SJCRH30 (cell line): ENCODE data around the gene ABCA13. TPM values are rescaled to one million over a fixed set of nuclear protein-coding genes. Genes with fewer than 3 reads are reported as not detected.

Source experiments
- DNase-seq, 2 experiments: peaks; one replicate each; pipeline ENCODE4 v3.0.0-alpha.2; 2015 to 2020
- H3K27ac ChIP-seq: fragments of 250-450 bp; sonication (Bioruptor Pico); 2 replicates; pipeline ENCODE4 v1.5.1; 2020; ENCODE audit warnings: mild to moderate bottlenecking, moderate library complexity
- H3K27me3 ChIP-seq: fragments of 250-450 bp; sonication (Bioruptor Pico); 2 replicates; pipeline ENCODE4 v1.5.1; 2020; ENCODE audit warnings: mild to moderate bottlenecking, moderate library complexity
- H3K36me3 ChIP-seq: fragments of 250-450 bp; sonication (Bioruptor Pico); 2 replicates; pipeline ENCODE4 v1.5.1; 2020; ENCODE audit warnings: mild to moderate bottlenecking, moderate library complexity
- H3K4me1 ChIP-seq: fragments of 250-450 bp; sonication (Bioruptor Pico); 2 replicates; pipeline ENCODE4 v1.5.1; 2020; ENCODE audit warnings: mild to moderate bottlenecking, moderate library complexity
- H3K4me3 ChIP-seq: fragments of 250-450 bp; sonication (Bioruptor Pico); 2 replicates; pipeline ENCODE4 v1.5.1; 2020; ENCODE audit warnings: mild to moderate bottlenecking, moderate library complexity
- H3K9me3 ChIP-seq: fragments of 250-450 bp; sonication (Bioruptor Pico); replicated peaks from 2 replicates; pipeline ENCODE4 v1.5.1; 2020; ENCODE audit warnings: mild to moderate bottlenecking, moderate library complexity
- total RNA-seq: library from RNA; depleted of rRNA; stranded (reverse); fragments of >200 nt; shearing (Covaris generic); gene quantifications from 2 replicates; pipeline ENCODE4 v1.2.3, GENCODE V29; 2014

Gene ABCA13
- total RNA-seq, 1 experiment from 2014 or later, result not detected

DNA sequence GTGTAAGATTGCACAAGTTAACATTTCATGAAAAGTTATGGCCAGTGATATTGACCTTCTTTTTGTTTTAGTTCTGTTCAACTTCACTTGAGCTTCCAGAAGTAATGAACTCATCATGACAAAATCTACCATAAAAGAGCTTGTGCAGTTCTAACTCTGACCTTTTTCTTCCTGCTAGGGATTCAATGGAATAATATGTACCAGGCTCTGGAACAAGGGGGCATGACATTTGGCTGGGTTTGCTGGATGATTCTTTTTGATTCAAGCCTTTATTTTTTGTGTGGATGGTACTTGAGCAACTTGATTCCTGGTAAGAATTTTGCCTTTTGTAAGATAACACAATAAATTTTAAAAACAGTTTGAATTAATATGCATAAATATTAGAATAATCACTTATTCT is 205.0 kb downstream of the ABCA13 start:
- Histone ChIP-seq H3K9me3 (no peaks in the 10 kb centered on the region), H3K36me3 (no peaks in the 10 kb centered on the region)
- DNase-seq, result no peak

DNA sequence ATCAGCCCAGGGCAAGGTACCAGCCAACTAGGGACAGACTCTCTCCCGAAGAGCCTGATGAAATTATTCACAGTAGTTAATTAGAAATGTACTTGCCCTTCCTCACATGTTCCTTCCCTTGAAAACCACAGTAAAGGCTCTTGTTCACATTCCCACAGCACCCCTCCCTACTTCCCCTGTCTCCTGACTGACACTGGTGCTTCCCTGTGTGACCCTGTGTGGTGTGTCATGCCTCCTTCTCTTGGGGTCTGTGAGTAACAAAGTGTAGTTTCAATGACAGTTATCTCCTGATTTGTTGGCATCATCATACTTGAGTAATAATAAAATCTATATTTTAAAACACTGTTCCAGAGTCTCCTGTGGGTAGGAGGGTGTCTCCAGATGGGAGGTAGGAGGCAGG is 209.7 kb downstream of the ABCA13 start:
- DNase-seq, result no peak
- Histone ChIP-seq H3K36me3 (no peaks in the 10 kb centered on the region), H3K27ac (no peak overlapping the region), H3K4me3 (no peak overlapping the region), H3K4me1 (no peaks in the 10 kb centered on the region), H3K27me3 (0 out of 2 replicates have a peak, but pooled peaks cover 3% of the 10 kb centered on the region), H3K9me3 (no peaks in the 10 kb centered on the region)

More for the DNA sequence above, 205.0 kb downstream of the ABCA13 start:
- Histone ChIP-seq H3K27ac (no peak overlapping the region), H3K27me3 (0 out of 2 replicates have a peak, but pooled peaks cover 3% of the 10 kb centered on the region), H3K4me1 (no peaks in the 10 kb centered on the region), H3K4me3 (no peak overlapping the region)

DNA sequence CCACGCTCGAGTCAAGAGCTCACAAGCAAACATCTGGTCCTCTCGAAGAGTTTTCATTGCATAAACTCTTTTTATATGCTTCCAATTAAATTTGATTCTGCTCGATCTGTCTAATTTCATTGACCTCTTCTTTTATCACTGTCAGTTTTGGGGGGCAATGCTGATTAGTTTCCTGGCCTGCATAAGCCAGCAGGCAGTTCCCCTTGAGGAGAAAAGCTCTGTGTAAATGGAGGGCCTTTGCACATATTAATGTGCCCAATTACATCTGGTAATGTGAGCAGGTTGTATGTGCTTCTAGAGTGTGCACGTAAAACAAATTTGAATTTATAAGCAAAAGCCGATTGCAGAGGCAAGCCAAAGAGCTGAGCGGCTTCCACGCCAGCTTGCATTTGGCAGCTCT is 210.3 kb downstream of the ABCA13 start:
- H3K27ac ChIP-seq, result no peak overlapping the region
- no peaks in the 10 kb centered on the region for H3K9me3 ChIP-seq
- no peaks in the 10 kb centered on the region for H3K4me1 ChIP-seq
- H3K27me3 ChIP-seq, result 0 out of 2 replicates have a peak, but pooled peaks cover 3% of the 10 kb centered on the region
- DNase-seq, result no peak
- no peak overlapping the region for H3K4me3 ChIP-seq
- H3K36me3 ChIP-seq, result no peaks in the 10 kb centered on the region

DNA sequence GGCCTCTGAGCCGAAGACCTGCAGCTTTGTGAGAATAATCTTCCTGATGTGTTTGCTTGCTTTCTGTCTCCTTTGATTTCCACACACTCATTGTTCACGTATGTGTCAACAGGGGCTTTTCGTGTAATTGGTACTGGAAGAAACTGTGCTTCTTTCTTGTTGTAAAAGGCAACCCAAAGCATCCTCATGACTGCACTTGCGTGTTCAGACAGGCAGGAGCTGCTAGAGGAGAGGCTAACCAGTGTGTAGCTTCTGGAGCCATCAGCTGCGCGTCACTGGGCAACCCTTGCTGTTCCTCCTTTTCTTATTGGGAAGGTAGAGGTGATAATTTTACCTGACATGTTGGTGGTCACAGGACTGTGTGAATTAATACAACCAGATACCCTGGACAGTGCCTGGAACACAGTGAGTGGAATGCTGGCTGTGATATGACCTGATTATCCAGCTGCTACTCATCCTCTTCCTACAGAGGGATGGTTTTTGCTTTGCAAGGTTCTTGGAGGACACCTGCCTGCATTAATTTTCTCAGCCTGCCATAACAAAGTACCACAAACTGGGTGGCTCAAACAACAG is 213.0 kb downstream of the ABCA13 start:
- H3K4me1 ChIP-seq, result no peaks in the 10 kb centered on the region
- no peaks in the 10 kb centered on the region for H3K36me3 ChIP-seq
- no peak for DNase-seq
- H3K27ac ChIP-seq, result no peak overlapping the region
- 0 out of 2 replicates have a peak, but pooled peaks cover 3% of the 10 kb centered on the region for H3K27me3 ChIP-seq
- H3K4me3 ChIP-seq, result no peak overlapping the region
- no peaks in the 10 kb centered on the region for H3K9me3 ChIP-seq

DNA sequence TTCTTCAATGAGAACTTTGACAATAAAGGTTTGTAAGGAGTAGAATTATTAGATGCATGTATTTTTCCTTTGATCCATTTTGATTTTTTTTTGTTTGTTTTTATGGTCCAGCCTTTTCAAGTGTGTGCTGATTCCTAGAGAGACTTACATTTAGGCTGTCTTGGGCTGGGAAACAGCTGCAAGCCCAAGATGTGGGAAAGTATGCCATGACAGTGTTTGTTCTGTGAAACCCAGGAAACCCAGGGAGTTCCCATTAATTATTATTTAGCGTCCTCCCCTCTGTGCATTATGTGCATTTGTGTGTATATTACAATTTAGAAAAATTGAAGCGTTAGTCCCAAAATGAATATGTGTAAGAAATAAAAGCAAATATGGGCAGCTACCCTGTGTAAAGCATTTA is 216.7 kb downstream of the ABCA13 start:
- DNase-seq, result no peak

DNA sequence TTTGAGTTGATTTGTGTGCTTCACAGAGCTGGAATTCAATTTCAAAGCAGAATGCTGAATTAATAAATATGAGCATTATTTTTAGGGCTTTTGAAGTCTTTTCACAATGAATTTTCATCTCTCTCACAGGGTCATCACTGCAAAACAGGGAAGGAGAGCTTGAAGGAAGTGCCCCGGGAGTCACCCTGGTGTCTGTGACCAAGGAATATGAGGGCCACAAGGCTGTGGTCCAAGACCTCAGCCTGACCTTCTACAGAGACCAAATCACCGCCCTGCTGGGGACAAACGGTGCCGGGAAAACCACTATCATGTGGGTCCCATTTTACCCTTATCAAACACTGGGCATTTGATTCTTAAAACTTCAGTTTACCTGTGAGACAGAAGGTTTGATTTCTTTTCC is 217.7 kb downstream of the ABCA13 start:
- DNase-seq, result no peak
- H3K9me3 ChIP-seq, result no peaks in the 10 kb centered on the region
- H3K27ac ChIP-seq, result no peak overlapping the region

More for the DNA sequence above, 216.7 kb downstream of the ABCA13 start:
- no peaks in the 10 kb centered on the region for H3K27me3 ChIP-seq
- H3K36me3 ChIP-seq, result no peaks in the 10 kb centered on the region
- no peaks in the 10 kb centered on the region for H3K9me3 ChIP-seq
- H3K4me3 ChIP-seq, result no peak overlapping the region
- H3K4me1 ChIP-seq, result no peaks in the 10 kb centered on the region
- H3K27ac ChIP-seq, result no peak overlapping the region

DNA sequence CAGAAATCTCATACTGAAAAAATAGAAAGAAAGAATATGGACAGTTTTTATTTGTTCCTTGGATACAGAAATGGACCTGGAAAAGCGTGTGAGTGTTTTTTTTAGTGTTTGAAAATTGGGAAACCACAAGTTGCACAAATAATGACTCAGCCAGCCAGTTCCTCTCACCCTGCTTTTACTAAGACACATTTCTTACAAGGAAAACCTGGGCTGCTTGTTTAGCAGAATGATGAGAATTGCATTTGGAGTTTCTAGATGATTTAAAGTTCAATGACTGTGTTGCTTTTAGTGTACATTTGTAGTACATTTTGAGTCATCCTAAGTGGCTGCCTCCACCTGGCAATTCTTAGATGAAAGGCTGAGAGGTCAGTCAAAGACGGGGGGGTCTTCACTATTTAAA is 218.7 kb downstream of the ABCA13 start:
- Histone ChIP-seq H3K36me3 (no peaks in the 10 kb centered on the region), H3K27me3 (no peaks in the 10 kb centered on the region), H3K27ac (no peak overlapping the region), H3K4me1 (no peaks in the 10 kb centered on the region), H3K4me3 (no peak overlapping the region), H3K9me3 (no peaks in the 10 kb centered on the region)
- no peak for DNase-seq

More for the DNA sequence above, 217.7 kb downstream of the ABCA13 start:
- no peaks in the 10 kb centered on the region for H3K4me1 ChIP-seq
- H3K4me3 ChIP-seq, result no peak overlapping the region
- H3K36me3 ChIP-seq, result no peaks in the 10 kb centered on the region
- H3K27me3 ChIP-seq, result no peaks in the 10 kb centered on the region

DNA sequence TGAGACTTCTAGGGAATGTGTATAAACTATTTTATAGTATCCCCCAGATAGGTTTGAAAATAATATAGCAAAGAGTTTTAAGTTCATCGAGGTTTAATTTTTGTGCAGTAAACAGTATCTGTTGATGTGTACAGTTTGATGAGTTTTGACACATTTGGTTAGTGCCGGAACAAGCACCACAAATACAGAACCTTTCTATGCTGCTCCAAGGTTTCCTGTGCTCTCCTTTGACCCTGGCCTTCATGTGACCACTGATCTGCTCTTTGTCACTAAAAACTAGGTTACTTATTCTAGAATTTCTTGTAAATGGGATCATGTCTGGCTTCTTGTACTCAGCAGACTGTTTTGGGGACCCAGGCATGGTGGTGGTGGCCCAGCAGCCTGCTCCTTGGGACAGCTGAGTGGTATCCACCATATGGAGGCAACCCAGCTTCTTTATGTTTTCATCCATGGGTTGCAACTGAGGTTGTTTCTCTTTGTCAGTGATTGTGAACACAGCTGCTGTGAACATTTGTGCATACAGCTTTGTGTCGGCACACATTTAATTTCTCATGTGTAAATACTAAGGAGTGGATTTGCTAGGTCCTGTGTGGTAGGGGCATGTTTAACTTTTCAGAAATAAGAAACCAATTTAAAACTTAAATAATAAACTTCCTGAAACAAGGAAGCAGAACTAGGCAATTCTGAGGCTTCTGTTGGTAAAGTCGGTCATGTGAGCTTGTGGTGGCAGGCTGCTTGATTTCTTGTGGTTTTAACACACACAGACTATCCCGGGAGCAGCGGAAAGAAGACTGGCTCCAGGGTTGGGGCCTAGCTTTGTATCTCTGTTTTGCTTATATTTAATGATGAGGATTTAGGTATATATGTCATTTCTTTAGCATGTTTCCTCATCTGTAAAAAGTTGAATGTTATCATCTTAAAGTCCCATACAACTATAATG is 219.4 kb downstream of the ABCA13 start:
- H3K4me1 ChIP-seq, result no peaks in the 10 kb centered on the region

DNA sequence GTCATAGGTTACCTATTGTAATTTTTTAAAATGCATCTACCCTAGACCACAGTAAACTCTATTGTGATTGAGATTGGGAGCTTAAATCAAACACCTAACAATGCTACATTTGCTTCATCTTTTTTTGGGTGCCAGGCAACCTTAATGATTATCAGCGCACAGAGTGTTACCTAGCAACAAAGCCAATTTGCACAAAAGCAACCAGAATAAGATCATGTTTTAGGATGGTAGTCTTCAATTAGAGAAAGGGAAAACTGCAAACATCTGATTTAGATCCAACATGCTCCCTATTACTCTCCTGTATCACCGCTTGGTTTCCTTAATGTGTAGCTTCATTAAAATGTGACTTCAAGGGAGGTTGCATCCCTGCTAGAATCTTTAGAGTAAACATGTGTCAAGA is 226.9 kb downstream of the ABCA13 start:
- no peaks in the 10 kb centered on the region for H3K4me1 ChIP-seq
- no peaks in the 10 kb centered on the region for H3K9me3 ChIP-seq
- no peaks in the 10 kb centered on the region; the same call in 1 of the 2 replicates for H3K27me3 ChIP-seq
- no peak overlapping the region for H3K27ac ChIP-seq
- DNase-seq, result no peak
- no peaks in the 10 kb centered on the region for H3K36me3 ChIP-seq
- no peak overlapping the region for H3K4me3 ChIP-seq

More for the DNA sequence above, 219.4 kb downstream of the ABCA13 start:
- H3K27ac ChIP-seq, result no peak overlapping the region
- no peak overlapping the region for H3K4me3 ChIP-seq
- no peaks in the 10 kb centered on the region for H3K36me3 ChIP-seq
- DNase-seq, result peak in 1 of 2 experiments; percentile 4
- H3K9me3 ChIP-seq, result no peaks in the 10 kb centered on the region
- H3K27me3 ChIP-seq, result no peaks in the 10 kb centered on the region

DNA sequence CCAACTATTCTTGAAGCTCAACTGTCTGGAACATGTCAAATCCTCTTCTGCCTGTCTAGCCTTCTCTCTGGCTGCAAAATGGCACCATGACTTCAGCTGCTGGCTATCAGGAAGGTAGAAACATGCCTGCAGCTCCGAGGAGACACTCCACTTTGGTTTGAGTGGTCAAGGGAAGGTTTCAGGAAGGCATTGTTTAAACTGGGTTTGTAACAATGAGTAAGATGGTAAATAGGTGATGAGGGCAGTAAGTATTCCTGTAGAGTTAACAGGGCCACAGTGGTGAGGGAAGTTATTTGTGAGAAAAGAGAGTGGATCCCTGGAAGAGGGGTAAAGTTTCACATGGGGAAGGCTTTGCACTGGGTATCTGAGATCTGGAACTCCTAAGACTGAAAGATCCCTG is 231.5 kb downstream of the ABCA13 start:
- Histone ChIP-seq H3K27ac (no peak overlapping the region), H3K27me3 (no peaks in the 10 kb centered on the region; the same call in 1 of the 2 replicates), H3K4me3 (no peak overlapping the region), H3K4me1 (no peaks in the 10 kb centered on the region), H3K36me3 (no peaks in the 10 kb centered on the region), H3K9me3 (no peaks in the 10 kb centered on the region)
- DNase-seq, result no peak

DNA sequence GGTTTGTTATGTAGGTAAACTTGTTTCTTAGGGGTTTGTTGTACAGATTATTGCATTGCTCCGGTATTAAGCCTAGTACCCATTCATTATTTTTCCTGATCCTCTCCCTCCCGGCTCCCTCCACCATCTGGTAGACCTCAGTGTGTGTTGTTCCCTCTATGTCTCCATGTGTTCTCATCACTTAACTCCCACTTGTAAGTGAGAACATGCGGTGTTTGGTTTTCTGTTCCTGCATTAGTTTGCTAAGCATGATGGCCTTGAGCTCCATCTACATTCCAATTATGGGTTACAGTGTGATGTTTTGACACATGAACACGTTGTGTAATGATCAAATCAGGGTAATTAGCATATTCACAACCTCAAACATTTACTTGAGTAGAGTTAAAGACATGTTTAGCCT is 237.5 kb downstream of the ABCA13 start:
- DNase-seq, result no peak

DNA sequence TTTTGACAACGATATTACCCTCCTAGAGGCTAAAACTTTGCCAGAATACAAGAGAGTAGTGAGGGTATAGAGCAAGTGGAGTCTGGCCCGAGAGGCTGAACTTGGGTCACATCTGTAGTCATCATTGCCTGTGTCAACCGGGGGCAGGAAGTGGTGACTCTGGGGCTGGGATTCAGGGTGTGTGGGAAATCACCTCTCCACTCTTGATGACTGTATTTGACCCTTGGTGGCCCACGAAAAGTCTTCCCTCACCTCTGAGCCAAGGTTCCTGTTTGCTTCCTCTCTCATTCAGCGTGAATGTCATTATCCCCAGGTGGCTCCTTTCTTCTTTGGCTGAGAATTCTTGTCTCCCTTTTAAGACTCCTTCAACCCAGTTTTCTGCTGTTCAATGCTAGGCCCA is 240.4 kb downstream of the ABCA13 start:
- Histone ChIP-seq H3K27me3 (no peaks in the 10 kb centered on the region; the same call in 1 of the 2 replicates), H3K4me1 (no peaks in the 10 kb centered on the region), H3K4me3 (no peak overlapping the region), H3K9me3 (no peaks in the 10 kb centered on the region), H3K36me3 (no peaks in the 10 kb centered on the region), H3K27ac (no peak overlapping the region)
- DNase-seq, result no peak

More for the DNA sequence above, 237.5 kb downstream of the ABCA13 start:
- Histone ChIP-seq H3K4me1 (no peaks in the 10 kb centered on the region), H3K27ac (no peak overlapping the region), H3K4me3 (no peak overlapping the region), H3K9me3 (no peaks in the 10 kb centered on the region), H3K36me3 (no peaks in the 10 kb centered on the region), H3K27me3 (no peaks in the 10 kb centered on the region; the same call in 1 of the 2 replicates)

DNA sequence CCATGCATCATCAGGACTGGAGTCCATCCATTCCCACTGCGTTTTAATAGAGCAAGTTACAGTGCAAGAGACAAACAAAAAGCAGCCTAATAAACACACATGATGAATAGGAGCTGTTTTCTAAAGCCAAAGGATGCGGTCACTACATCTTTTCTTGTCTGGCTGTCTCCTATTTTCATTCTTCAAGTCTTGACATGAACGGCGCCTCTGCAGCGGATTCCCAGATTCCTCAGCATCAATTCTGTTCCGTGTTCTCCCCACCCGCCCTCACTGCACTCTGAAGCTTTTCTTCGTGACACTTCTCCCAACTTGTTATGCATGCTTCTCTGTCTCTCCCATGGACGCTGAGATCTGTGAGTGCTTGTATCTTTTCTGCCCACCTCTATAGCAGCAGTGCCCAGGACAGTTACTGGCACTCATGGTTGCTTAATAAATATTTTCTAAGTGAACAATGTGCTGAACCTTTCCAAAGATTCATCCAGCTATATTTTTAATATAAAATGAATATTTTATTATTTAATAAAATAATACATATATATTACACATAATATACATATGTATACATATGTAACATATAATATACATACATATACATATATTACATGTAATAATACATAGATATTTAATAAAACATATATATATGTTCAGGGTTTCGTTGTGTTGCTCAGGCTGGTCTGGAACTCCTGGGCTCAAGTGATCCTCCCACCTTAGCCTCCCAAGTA is 242.9 kb downstream of the ABCA13 start:
- Histone ChIP-seq H3K36me3 (no peaks in the 10 kb centered on the region), H3K9me3 (no peaks in the 10 kb centered on the region), H3K4me3 (no peak overlapping the region), H3K27ac (no peak overlapping the region), H3K27me3 (0 out of 2 replicates have a peak, but pooled peaks cover 3% of the 10 kb centered on the region), H3K4me1 (no peaks in the 10 kb centered on the region)
- no peak for DNase-seq

DNA sequence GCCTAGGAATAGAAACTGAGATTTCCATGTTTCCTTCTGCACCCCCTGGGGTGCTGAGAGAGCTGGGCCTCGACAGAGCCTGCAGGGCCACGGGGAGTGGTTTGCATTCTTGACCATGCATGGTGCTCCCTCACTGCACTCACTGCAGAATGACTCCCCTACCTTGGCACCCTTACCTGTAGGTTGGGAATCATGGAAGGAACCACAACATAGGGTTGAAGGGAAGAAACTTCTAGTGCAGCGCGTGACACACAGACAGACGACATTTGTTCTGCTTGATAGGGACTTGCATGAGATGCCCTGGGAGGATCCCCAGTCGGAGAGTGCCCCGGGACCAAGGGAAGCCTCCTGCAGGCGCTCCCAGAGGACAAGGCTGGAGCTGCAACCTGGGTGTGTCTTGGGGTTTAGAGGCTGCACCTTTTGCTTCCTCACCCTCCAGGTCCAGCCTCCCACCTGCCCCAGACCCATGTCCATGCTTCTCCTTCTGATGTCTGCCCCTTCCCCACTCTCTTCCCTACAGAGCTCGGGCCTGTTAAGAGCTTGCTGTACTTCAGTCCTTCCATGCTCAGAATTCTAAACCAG is 245.2 kb downstream of the ABCA13 start:
- H3K36me3 ChIP-seq, result no peaks in the 10 kb centered on the region
- no peak overlapping the region for H3K4me3 ChIP-seq
- DNase-seq, result no peak
- H3K27me3 ChIP-seq, result 0 out of 2 replicates have a peak, but pooled peaks cover 3% of the 10 kb centered on the region
- no peaks in the 10 kb centered on the region for H3K4me1 ChIP-seq
- H3K27ac ChIP-seq, result no peak overlapping the region
- no peaks in the 10 kb centered on the region for H3K9me3 ChIP-seq
